Measurements from ENCODE around the gene TAF10. TPM values are rescaled to one million over a fixed set of nuclear protein-coding genes. Genes with fewer than 3 reads are reported as not detected.

The TAF10 gene
- total RNA-seq, 1 experiment from 2014 or later = 142 TPM

GRCh38 chr11:6630632-6631291 is 18.7 kb upstream of the TAF10 start:
- Histone ChIP-seq H3K4me3 (ENCODE audit: low read depth, low read length) (peak overlapping the region; percentile 62), H3K27me3 (replicated peaks; ENCODE audit: control insufficient read depth, insufficient read depth, low read length) (no peaks in the 10 kb centered on the region; the same call in 1 of the 2 replicates), H3K36me3 (ENCODE audit: control insufficient read depth, insufficient read depth, low read length) (no peaks in the 10 kb centered on the region), H3K4me1 (peaks cover 10% of the 10 kb centered on the region), H3K9me3 (no peaks in the 10 kb centered on the region)
- TF ChIP-seq CTCF (IDR thresholded peaks at IDR 0.05; ENCODE audit: insufficient read depth in 1 of 2, low read depth in 1 of 2, low read length in 1 of 2, severe bottlenecking in 1 of 2, unreplicated experiment in 1 of 2) = no peak
- intact Hi-C loops (cut with micrococcal nuclease; ENCODE audit: unreplicated experiment) = loop anchor here (1.0 to 2.0 kb wide), 2 partner anchors 18 to 37 kb away; partner anchors contain the start of gene TAF10
- peak overlapping the region; percentile 72 for H3K4me3 Mint-ChIP-seq (ENCODE audit: unreplicated experiment)
- no peak for DNase-seq
- peaks cover 5% of the 10 kb centered on the region for H3K36me3 Mint-ChIP-seq (ENCODE audit: insufficient read depth, unreplicated experiment)
- no peaks in the 10 kb centered on the region for H3K9me3 Mint-ChIP-seq (ENCODE audit: unreplicated experiment)
- POLR2A ChIA-PET = interaction anchor here (0.7 kb wide), 1 partner anchor 240 kb away, joined by 3 read pairs; the partner anchor contains the start of gene SMPD1
- H3K27ac Mint-ChIP-seq (ENCODE audit: unreplicated experiment) = no peak overlapping the region
- no peaks in the 10 kb centered on the region for H3K27me3 Mint-ChIP-seq (ENCODE audit: insufficient read depth, unreplicated experiment)
- H3K4me1 Mint-ChIP-seq (ENCODE audit: low read depth, unreplicated experiment) = no peaks in the 10 kb centered on the region
- CTCF ChIA-PET = interaction anchor here (0.6 to 1.0 kb wide), 2 partner anchors 8 to 251 kb away, joined by 4 to 5 read pairs; no protein-coding TSS in a partner anchor
- BruUV-seq (replicated peaks) = no TSS peak

GRCh38 chr11:6629892-6630631 is 18.0 kb upstream of the TAF10 start:
- H3K27me3 Mint-ChIP-seq (ENCODE audit: insufficient read depth, unreplicated experiment) = no peaks in the 10 kb centered on the region
- Histone ChIP-seq H3K4me1 (peaks cover 3% of the 10 kb centered on the region; the same call in 1 of the 2 replicates), H3K9me3 (no peaks in the 10 kb centered on the region), H3K4me3 (ENCODE audit: low read depth, low read length) (peak overlapping the region; percentile 62), H3K36me3 (ENCODE audit: control insufficient read depth, insufficient read depth, low read length) (no peaks in the 10 kb centered on the region), H3K27me3 (replicated peaks; ENCODE audit: control insufficient read depth, insufficient read depth, low read length) (no peaks in the 10 kb centered on the region; the same call in 1 of the 2 replicates)
- intact Hi-C loops (cut with micrococcal nuclease; ENCODE audit: unreplicated experiment) = loop anchor here (1.0 to 2.0 kb wide), 2 partner anchors 17 to 37 kb away; partner anchors contain the start of gene TAF10
- peak overlapping the region; percentile 72 for H3K4me3 Mint-ChIP-seq (ENCODE audit: unreplicated experiment)
- H3K9me3 Mint-ChIP-seq (ENCODE audit: unreplicated experiment) = no peaks in the 10 kb centered on the region
- DNase-seq = peak; percentile 58 to 72
- H3K27ac Mint-ChIP-seq (ENCODE audit: unreplicated experiment) = no peak overlapping the region
- TF ChIP-seq CTCF (IDR thresholded peaks at IDR 0.05; ENCODE audit: insufficient read depth in 1 of 2, low read depth in 1 of 2, low read length in 1 of 2, severe bottlenecking in 1 of 2, unreplicated experiment in 1 of 2) = no peak
- peaks cover 5% of the 10 kb centered on the region for H3K36me3 Mint-ChIP-seq (ENCODE audit: insufficient read depth, unreplicated experiment)
- H3K4me1 Mint-ChIP-seq (ENCODE audit: low read depth, unreplicated experiment) = no peaks in the 10 kb centered on the region
- ChIA-PET POLR2A (interaction anchor here (0.7 kb wide), 1 partner anchor 240 kb away, joined by 3 read pairs; the partner anchor contains the start of gene SMPD1), CTCF (interaction anchor here (0.6 kb wide), 1 partner anchor 9 kb away, joined by 4 read pairs; no protein-coding TSS in a partner anchor)
- no TSS peak for BruUV-seq (replicated peaks)

- no peaks in the 10 kb centered on the region; the same call in 1 of the 2 replicates for H3K27me3 ChIP-seq (replicated peaks; ENCODE audit: control insufficient read depth, insufficient read depth, low read length)
- POLR2A ChIA-PET = no interaction called here
- H3K4me3 Mint-ChIP-seq (ENCODE audit: unreplicated experiment) = peak overlapping the region; percentile 72
- H3K4me1 ChIP-seq = peaks cover 3% of the 10 kb centered on the region; the same call in 1 of the 2 replicates
- no peaks in the 10 kb centered on the region for H3K9me3 ChIP-seq
- no peaks in the 10 kb centered on the region for H3K9me3 Mint-ChIP-seq (ENCODE audit: unreplicated experiment)
- DNase-seq = no peak
- no peak for TF ChIP-seq CTCF (IDR thresholded peaks at IDR 0.05; ENCODE audit: insufficient read depth in 1 of 2, low read depth in 1 of 2, low read length in 1 of 2, severe bottlenecking in 1 of 2, unreplicated experiment in 1 of 2)
- no peaks in the 10 kb centered on the region for H3K36me3 ChIP-seq (ENCODE audit: control insufficient read depth, insufficient read depth, low read length)
- no peak overlapping the region for H3K27ac Mint-ChIP-seq (ENCODE audit: unreplicated experiment)
- H3K36me3 Mint-ChIP-seq (ENCODE audit: insufficient read depth, unreplicated experiment) = peaks cover 5% of the 10 kb centered on the region
- intact Hi-C loops (cut with micrococcal nuclease; ENCODE audit: unreplicated experiment) = no loop called here
- CTCF ChIA-PET = no interaction called here
- no peaks in the 10 kb centered on the region for H3K4me1 Mint-ChIP-seq (ENCODE audit: low read depth, unreplicated experiment)
- H3K4me3 ChIP-seq (ENCODE audit: low read depth, low read length) = peak overlapping the region; percentile 62
- no peaks in the 10 kb centered on the region for H3K27me3 Mint-ChIP-seq (ENCODE audit: insufficient read depth, unreplicated experiment)
- no TSS peak for BruUV-seq (replicated peaks)
These were observed 17.5 kb upstream of the TAF10 start for GRCh38 chr11:6629573-6629891.

Measured in Caco-2 (cell line).